H1 (cell line): ENCODE data around the gene PIP5K1C. TPM values are rescaled to one million over a fixed set of nuclear protein-coding genes. Genes with fewer than 3 reads are reported as not detected.

Experiments
- CTCF ChIA-PET: fragments of 300-600 bp; sonication (Branson Sonifier 250); formaldehyde crosslinking; loops from one replicate; lab custom pipeline; 2021; ENCODE audit not compliant: partially characterized antibody; lab: Charles Lee
- POLR2A ChIA-PET: fragments of 300-600 bp; sonication (Branson Sonifier 250); formaldehyde crosslinking; loops from one replicate; lab custom pipeline; 2021; ENCODE audit warnings: inconsistent platforms; ENCODE audit not compliant: partially characterized antibody; lab: Charles Lee
- DNase-seq, 2 experiments: peaks; one replicate each; pipeline versions ENCODE4 v3.0.0 to v3.0.0-alpha.2; 2010 to 2022; ENCODE audit warnings: low spot score in 2 of 2, low read depth in 1 of 2, mixed read lengths in 1 of 2
- FAIRE-seq: peaks from 2 replicates; lab custom pipeline; 2011; peaks lifted over from hg19 to GRCh38; lab: Jason Lieb, UNC
- H2AFZ ChIP-seq: 2 replicates; pipeline ENCODE4 v1.8.1; 2012; ENCODE audit warnings: low read length, inconsistent platforms
- H2AK5ac ChIP-seq: 2 replicates; pipeline ENCODE4 v1.6.1; 2013; ENCODE audit warnings: low read depth, low read length
- H2BK120ac ChIP-seq: replicated peaks from 2 replicates; pipeline ENCODE3; 2013; ENCODE audit warnings: low read depth, low read length, inconsistent platforms
- H2BK12ac ChIP-seq: 2 replicates; pipeline ENCODE4 v1.6.1; 2013; ENCODE audit warnings: low read depth, low read length
- H2BK15ac ChIP-seq: 2 replicates; pipeline ENCODE4 v1.6.1; 2013; ENCODE audit warnings: low read length
- H2BK20ac ChIP-seq: 2 replicates; pipeline ENCODE4 v1.6.1; 2013; ENCODE audit warnings: low read length
- H2BK5ac ChIP-seq: 2 replicates; pipeline ENCODE4 v1.6.1; 2013; ENCODE audit warnings: low read depth, low read length
- H3K14ac ChIP-seq: 2 replicates; pipeline ENCODE4 v1.6.1; 2013; ENCODE audit warnings: inconsistent platforms; ENCODE audit not compliant: insufficient read length
- H3K18ac ChIP-seq: 2 replicates; pipeline ENCODE4 v1.6.1; 2013; ENCODE audit warnings: low read length; ENCODE audit errors: extremely low read depth
- H3K23ac ChIP-seq: 2 replicates; pipeline ENCODE4 v1.6.1; 2013; ENCODE audit warnings: inconsistent platforms; ENCODE audit not compliant: insufficient read length
- H3K23me2 ChIP-seq: 2 replicates; pipeline ENCODE4 v1.6.1; 2013; ENCODE audit warnings: low read depth, low read length
- H3K27ac ChIP-seq: 2 replicates; pipeline ENCODE4 v1.6.1; 2011; ENCODE audit warnings: low read depth, low read length, inconsistent platforms
- H3K27me3 ChIP-seq, 4 experiments: replicated peaks in 1 of 4; 1 replicate in 1 of 4; 2 replicates in 3 of 4; pipeline versions ENCODE4 v1.6.1 to v1.8.1; 2011 to 2013; ENCODE audit warnings: low read length in 3 of 4, mild to moderate bottlenecking in 3 of 4, inconsistent platforms in 2 of 4, mixed read lengths in 2 of 4, moderate library complexity in 1 of 4; ENCODE audit not compliant: control insufficient read depth in 3 of 4, insufficient read depth in 3 of 4; ENCODE audit errors: extremely low read depth in 1 of 4
- H3K36me3 ChIP-seq, 4 experiments: 2 replicates each; pipeline versions ENCODE4 v1.6.1 to v1.8.1; 2011 to 2013; ENCODE audit warnings: mild to moderate bottlenecking in 4 of 4, low read length in 3 of 4, moderate library complexity in 2 of 4, control low read depth in 1 of 4, inconsistent platforms in 1 of 4; ENCODE audit not compliant: insufficient read depth in 4 of 4, control insufficient read depth in 2 of 4
- H3K4ac ChIP-seq: replicated peaks from 2 replicates; pipeline ENCODE3; 2013; ENCODE audit warnings: low read length, low read depth, mixed read lengths, inconsistent platforms; ENCODE audit not compliant: insufficient read length
- H3K4me1 ChIP-seq, 4 experiments: replicated peaks in 1 of 4; 1 replicate in 1 of 4; 2 replicates in 3 of 4; pipeline versions ENCODE4 v1.6.1 to v1.8.1; 2011 to 2013; ENCODE audit warnings: low read length in 3 of 4, inconsistent platforms in 2 of 4, mixed read lengths in 1 of 4; ENCODE audit not compliant: insufficient read depth in 4 of 4, control insufficient read depth in 3 of 4
- H3K4me2 ChIP-seq, 2 experiments: 2 replicates each; pipeline versions ENCODE4 v1.6.1 to v1.8.1; 2011 to 2013; ENCODE audit warnings: low read depth in 2 of 2, low read length in 2 of 2, control low read depth in 1 of 2, inconsistent platforms in 1 of 2, mild to moderate bottlenecking in 1 of 2; ENCODE audit not compliant: insufficient read depth in 1 of 2
- H3K4me3 ChIP-seq, 4 experiments: fragments of 200-600, 300-600 bp in 1 of 4; sonication (generic), shearing (Covaris generic), sonication (Bioruptor Twin) in 1 of 4; 2 replicates each; pipeline versions ENCODE4 v1.5.1 to v1.8.1; 2011 to 2016; ENCODE audit warnings: low read length in 4 of 4, low read depth in 3 of 4, control low read depth in 2 of 4, inconsistent platforms in 2 of 4, mild to moderate bottlenecking in 2 of 4, mixed read lengths in 1 of 4, moderate library complexity in 1 of 4; ENCODE audit not compliant: insufficient read depth in 2 of 4; ENCODE audit errors: extremely low read depth in 1 of 4
- H3K56ac ChIP-seq: replicated peaks from 2 replicates; pipeline ENCODE3; 2013; ENCODE audit warnings: low read depth, mild to moderate bottlenecking, mixed read lengths, low read length, inconsistent platforms; ENCODE audit not compliant: insufficient read length
- H3K79me1 ChIP-seq: 2 replicates; pipeline ENCODE4 v1.6.1; 2013; ENCODE audit warnings: low read depth, low read length, control low read depth
- H3K79me2 ChIP-seq, 2 experiments: 2 replicates each; pipeline versions ENCODE4 v1.6.1 to v1.8.1; 2012 to 2013; ENCODE audit warnings: low read length in 2 of 2, mild to moderate bottlenecking in 2 of 2, inconsistent platforms in 1 of 2; ENCODE audit not compliant: insufficient read depth in 2 of 2, control insufficient read depth in 1 of 2
- H3K9ac ChIP-seq, 4 experiments: replicated peaks in 1 of 4; 1 replicate in 1 of 4; 2 replicates in 3 of 4; pipeline versions ENCODE4 v1.6.1 to v1.8.1; 2011 to 2013; ENCODE audit warnings: low read depth in 3 of 4, low read length in 3 of 4, control low read depth in 2 of 4, mild to moderate bottlenecking in 2 of 4, moderate library complexity in 2 of 4, inconsistent platforms in 1 of 4; ENCODE audit errors: extremely low read depth in 1 of 4
- H3K9me3 ChIP-seq, 2 experiments: 2 replicates each; pipeline versions ENCODE4 v1.6.1 to v1.8.1; 2012 to 2013; ENCODE audit warnings: mild to moderate bottlenecking in 2 of 2, moderate library complexity in 2 of 2, control low read depth in 1 of 2, inconsistent platforms in 1 of 2, low read depth in 1 of 2, low read length in 1 of 2, mixed read lengths in 1 of 2; ENCODE audit not compliant: insufficient read depth in 2 of 2
- H4K20me1 ChIP-seq, 2 experiments: replicated peaks in 1 of 2; 2 replicates each; pipeline versions ENCODE3 to v1.8.1; 2011 to 2013; ENCODE audit warnings: inconsistent platforms in 2 of 2, low read length in 2 of 2, mild to moderate bottlenecking in 1 of 2; ENCODE audit not compliant: insufficient read depth in 2 of 2, control insufficient read depth in 1 of 2
- H4K5ac ChIP-seq: 2 replicates; pipeline ENCODE4 v1.6.1; 2013; ENCODE audit warnings: low read length, low read depth, mixed read lengths, inconsistent platforms; ENCODE audit not compliant: insufficient read length
- H4K8ac ChIP-seq: 2 replicates; pipeline ENCODE4 v1.8.0; 2013; ENCODE audit warnings: mild to moderate bottlenecking, moderate library complexity, low read length, inconsistent platforms; ENCODE audit not compliant: insufficient read depth; ENCODE audit errors: extremely low read depth
- H4K91ac ChIP-seq: replicated peaks from 2 replicates; pipeline ENCODE3; 2013; ENCODE audit warnings: low read length, mixed read lengths, inconsistent platforms; ENCODE audit not compliant: insufficient read length
- GABPA ChIP-seq: IDR thresholded peaks from 2 replicates; pipeline ENCODE4 v1.6.1; 2011; ENCODE audit warnings: mild to moderate bottlenecking, low read length, moderate library complexity, borderline replicate concordance; ENCODE audit not compliant: insufficient read depth
- WGBS, 2 experiments: shearing (Covaris generic) in 1 of 2; methylation state at CpG; one replicate each; pipeline versions ENCODE4 v1.1.6 to v1.1.7; 2013 to 2015; ENCODE audit warnings: low lambda C conversion rate in 2 of 2, mixed read lengths in 2 of 2, inconsistent platforms in 1 of 2, low coverage in 1 of 2, missing lambda C conversion rate in 1 of 2; ENCODE audit not compliant: insufficient replicate concordance in 2 of 2, insufficient coverage in 1 of 2, insufficient read length in 1 of 2; ENCODE audit errors: extremely low coverage in 1 of 2, missing lambda C conversion rate in 1 of 2; 5-methylcytosine and 5-hydroxymethylcytosine counted together
- polyA plus RNA-seq, 7 experiments: library from polyadenylated mRNA; depleted of rRNA in 3 of 7; stranded (reverse) in 5 of 7; unstranded in 2 of 7; fragments of >200 nt in 5 of 7; fragments of 200-250 nt in 2 of 7; gene quantifications; 1 replicate in 5 of 7; 2 replicates in 1 of 7; 4 replicates in 1 of 7; pipeline versions ENCODE4 v1.2.1 to v1.2.3, GENCODE V29; 2011 to 2013; ENCODE audit warnings: missing spikeins in 2 of 7, mixed read lengths in 2 of 7
- total RNA-seq: library from RNA; stranded (reverse); fragmentation: NEBNext Ultra II Directional; extraction: Animal tissue kit (Norgen Biotek cat#: 25700); gene quantifications from 2 replicates; pipeline ENCODE4 v1.2.1, GENCODE V29; 2021

The PIP5K1C gene
- total and polyA plus RNA-seq, 2 of the 8 experiments (the other 6 are each of a cell fraction or from before 2014, with no cell fraction given), result 10.6 to 32.9 TPM

- H3K23me2 ChIP-seq, result no peaks in the 10 kb centered on the region
- no peak overlapping the region for H4K8ac ChIP-seq
- no peak overlapping the region for H2BK5ac ChIP-seq
- H3K27me3 ChIP-seq, result no peaks in the 10 kb centered on the region
- H2BK15ac ChIP-seq, result no peak overlapping the region
- H3K4me2 ChIP-seq, result no peak overlapping the region
- TF ChIP-seq GABPA, result no peak
- no peak overlapping the region for H3K4ac ChIP-seq
- H2BK20ac ChIP-seq, result no peak overlapping the region
- H3K14ac ChIP-seq, result no peak overlapping the region
- no peaks in the 10 kb centered on the region for H3K79me2 ChIP-seq
- no peak overlapping the region for H4K91ac ChIP-seq
- CTCF ChIA-PET, result interaction anchor here (0.9 to 1.0 kb wide), 3 partner anchors 9 to 26 kb away, joined by 3 read pairs; no protein-coding TSS in a partner anchor
- H3K9me3 ChIP-seq, result no peaks in the 10 kb centered on the region
- H3K56ac ChIP-seq, result no peak overlapping the region
- H3K4me3 ChIP-seq, result no peak overlapping the region
- peaks cover 0 to 3% of the 10 kb centered on the region in 2 experiments for H4K20me1 ChIP-seq
- H3K36me3 ChIP-seq, result peaks cover 0 to 6% (median 2%) of the 10 kb centered on the region in 4 experiments; a peak in 4 of 8 replicates
- H3K79me1 ChIP-seq, result no peaks in the 10 kb centered on the region
- no peak overlapping the region for H2BK120ac ChIP-seq
- no peak overlapping the region for H3K9ac ChIP-seq
- FAIRE-seq, result no peak
- no peak overlapping the region for H2AK5ac ChIP-seq
- no peak for DNase-seq
- POLR2A ChIA-PET, result no interaction called here
- H2AFZ ChIP-seq, result no peak overlapping the region
- no peak overlapping the region for H3K18ac ChIP-seq
- no peak overlapping the region for H2BK12ac ChIP-seq
- no peak overlapping the region for H3K23ac ChIP-seq
- no peaks in the 10 kb centered on the region for H3K4me1 ChIP-seq
- 91% methylated on average over 10 of the region's 10 CpGs; no CpG with 5 or more reads in 1 of the 2 experiments for WGBS, 2 experiments
- H4K5ac ChIP-seq, result no peak overlapping the region
- H3K27ac ChIP-seq, result no peak overlapping the region
Observed at GRCh38 chr19:3737487-3738205, 37.4 kb upstream of the PIP5K1C start.
